Measurements from ENCODE around the gene CCDC127. TPM values are rescaled to one million over a fixed set of nuclear protein-coding genes. Genes with fewer than 3 reads are reported as not detected.

Gene CCDC127
- total RNA-seq, 2 donors from 2014 or later, result 8.4 to 9.7 TPM

DNA sequence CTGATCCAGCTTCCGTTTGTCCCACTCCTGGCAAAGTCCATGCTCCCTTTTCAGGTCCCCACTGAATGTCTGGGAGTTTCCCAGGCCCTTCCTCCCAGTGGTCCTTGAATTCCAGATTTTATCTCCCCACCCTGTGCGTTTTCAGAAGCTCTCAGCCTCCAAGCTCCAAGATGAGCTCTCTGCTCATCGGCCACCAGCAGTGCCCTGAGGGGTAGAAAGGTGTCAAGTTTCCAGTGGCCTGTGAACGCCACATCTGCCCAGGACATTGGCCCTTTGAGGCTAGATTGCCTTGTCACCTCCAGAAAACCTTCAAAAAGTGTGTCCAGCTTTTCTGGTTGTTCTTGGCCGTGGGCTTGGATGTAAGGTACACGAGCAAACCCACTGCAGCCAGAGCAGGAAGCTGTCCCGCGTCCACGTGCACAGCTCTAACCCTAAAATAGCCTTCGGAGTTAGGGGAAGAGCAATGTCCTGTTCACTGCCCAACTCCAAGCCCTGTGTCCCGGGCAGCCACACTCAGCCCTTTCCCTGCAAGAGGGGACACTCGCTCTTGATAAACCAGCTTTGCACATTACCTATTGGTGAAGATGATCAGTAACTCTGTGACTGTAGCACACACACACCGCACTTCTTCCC is 37.6 kb downstream of the CCDC127 start:
- Histone ChIP-seq H3K27me3 (ENCODE audit: control insufficient read depth, insufficient read depth, low read length, poor library complexity, severe bottlenecking) (no peaks in the 10 kb centered on the region), H3K36me3 (ENCODE audit: control insufficient read depth, insufficient read depth, low read length) (no peaks in the 10 kb centered on the region), H3K9me3 (ENCODE audit: control insufficient read depth, low read length) (no peaks in the 10 kb centered on the region), H3K27ac (ENCODE audit: low read depth, low read length) (no peak overlapping the region), H3K4me3 (ENCODE audit: low read length) (no peak overlapping the region), H3K9ac (ENCODE audit: extremely low read depth, low read length, poor library complexity, severe bottlenecking) (no peak overlapping the region), H3K4me1 (ENCODE audit: control insufficient read depth, insufficient read depth, low read length) (peaks cover 3% of the 10 kb centered on the region)
- TF ChIP-seq, protein P1, sequence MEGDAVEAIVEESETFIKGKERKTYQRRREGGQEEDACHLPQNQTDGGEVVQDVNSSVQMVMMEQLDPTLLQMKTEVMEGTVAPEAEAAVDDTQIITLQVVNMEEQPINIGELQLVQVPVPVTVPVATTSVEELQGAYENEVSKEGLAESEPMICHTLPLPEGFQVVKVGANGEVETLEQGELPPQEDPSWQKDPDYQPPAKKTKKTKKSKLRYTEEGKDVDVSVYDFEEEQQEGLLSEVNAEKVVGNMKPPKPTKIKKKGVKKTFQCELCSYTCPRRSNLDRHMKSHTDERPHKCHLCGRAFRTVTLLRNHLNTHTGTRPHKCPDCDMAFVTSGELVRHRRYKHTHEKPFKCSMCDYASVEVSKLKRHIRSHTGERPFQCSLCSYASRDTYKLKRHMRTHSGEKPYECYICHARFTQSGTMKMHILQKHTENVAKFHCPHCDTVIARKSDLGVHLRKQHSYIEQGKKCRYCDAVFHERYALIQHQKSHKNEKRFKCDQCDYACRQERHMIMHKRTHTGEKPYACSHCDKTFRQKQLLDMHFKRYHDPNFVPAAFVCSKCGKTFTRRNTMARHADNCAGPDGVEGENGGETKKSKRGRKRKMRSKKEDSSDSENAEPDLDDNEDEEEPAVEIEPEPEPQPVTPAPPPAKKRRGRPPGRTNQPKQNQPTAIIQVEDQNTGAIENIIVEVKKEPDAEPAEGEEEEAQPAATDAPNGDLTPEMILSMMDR (conservative IDR thresholded peaks at IDR 0.05), result no peak
- Mint-ChIP-seq H3K36me3 (ENCODE audit: low read depth) (peaks cover 1% of the 10 kb centered on the region), H3K4me3 (no peak overlapping the region), H3K9me3 (no peaks in the 10 kb centered on the region), H3K4me1 (peaks cover 7% of the 10 kb centered on the region), H3K27me3 (ENCODE audit: insufficient read depth) (no peaks in the 10 kb centered on the region), H3K27ac (no peak overlapping the region)
- no peak for DNase-seq
- WGBS, 2 experiments (ENCODE audit: insufficient coverage in 1 of 2, insufficient read length in 1 of 2), result 88 to 92% methylated on average over 10 to 13 of the region's 13 CpGs

- Mint-ChIP-seq H3K4me1 (peaks cover 7% of the 10 kb centered on the region), H3K27ac (no peak overlapping the region), H3K4me3 (no peak overlapping the region), H3K36me3 (ENCODE audit: low read depth) (peaks cover 1% of the 10 kb centered on the region), H3K27me3 (ENCODE audit: insufficient read depth) (no peaks in the 10 kb centered on the region), H3K9me3 (no peaks in the 10 kb centered on the region)
- TF ChIP-seq, protein P1 (conservative IDR thresholded peaks at IDR 0.05), result no peak
- no peaks in the 10 kb centered on the region for H3K9me3 ChIP-seq (ENCODE audit: control insufficient read depth, low read length)
- DNase-seq, result no peak
- H3K4me3 ChIP-seq (ENCODE audit: low read length), result no peak overlapping the region
- H3K27me3 ChIP-seq (ENCODE audit: control insufficient read depth, insufficient read depth, low read length, poor library complexity, severe bottlenecking), result no peaks in the 10 kb centered on the region
- H3K4me1 ChIP-seq (ENCODE audit: control insufficient read depth, insufficient read depth, low read length), result peaks cover 3% of the 10 kb centered on the region
- 90 to 92% methylated on average over 9 of the region's 9 CpGs for WGBS, 2 experiments (ENCODE audit: insufficient coverage in 1 of 2, insufficient read length in 1 of 2)
- H3K27ac ChIP-seq (ENCODE audit: low read depth, low read length), result no peak overlapping the region
- H3K36me3 ChIP-seq (ENCODE audit: control insufficient read depth, insufficient read depth, low read length), result no peaks in the 10 kb centered on the region
- H3K9ac ChIP-seq (ENCODE audit: extremely low read depth, low read length, poor library complexity, severe bottlenecking), result no peak overlapping the region
Observed at GRCh38 chr5:179401-179800, 38.6 kb downstream of the CCDC127 start.

GRCh38 chr5:178110-178509 is 39.8 kb downstream of the CCDC127 start:
- H3K36me3 ChIP-seq (ENCODE audit: control insufficient read depth, insufficient read depth, low read length), result no peaks in the 10 kb centered on the region
- H3K4me1 Mint-ChIP-seq, result peaks cover 7% of the 10 kb centered on the region
- no peak overlapping the region for H3K27ac Mint-ChIP-seq
- H3K4me1 ChIP-seq (ENCODE audit: control insufficient read depth, insufficient read depth, low read length), result peaks cover 3% of the 10 kb centered on the region
- H3K27ac ChIP-seq (ENCODE audit: low read depth, low read length), result no peak overlapping the region
- H3K27me3 Mint-ChIP-seq (ENCODE audit: insufficient read depth), result no peaks in the 10 kb centered on the region
- 93 to 100% methylated on average over 2 to 5 of the region's 5 CpGs for WGBS, 2 experiments (ENCODE audit: insufficient coverage in 1 of 2, insufficient read length in 1 of 2)
- DNase-seq, result no peak
- no peaks in the 10 kb centered on the region for H3K27me3 ChIP-seq (ENCODE audit: control insufficient read depth, insufficient read depth, low read length, poor library complexity, severe bottlenecking)
- H3K4me3 ChIP-seq (ENCODE audit: low read length), result no peak overlapping the region
- TF ChIP-seq, protein P1 (conservative IDR thresholded peaks at IDR 0.05), result no peak
- H3K4me3 Mint-ChIP-seq, result no peak overlapping the region
- peaks cover 1% of the 10 kb centered on the region for H3K36me3 Mint-ChIP-seq (ENCODE audit: low read depth)
- no peaks in the 10 kb centered on the region for H3K9me3 ChIP-seq (ENCODE audit: control insufficient read depth, low read length)
- no peak overlapping the region for H3K9ac ChIP-seq (ENCODE audit: extremely low read depth, low read length, poor library complexity, severe bottlenecking)
- no peaks in the 10 kb centered on the region for H3K9me3 Mint-ChIP-seq
